Duodenal mucosa (tissue), 2 donors: Measurements from ENCODE around the gene LRRC19.
A peak's percentile ranks its signal among the peaks of the same experiment; 100 is the strongest.

Experiments used
- H3K27ac ChIP-seq: one replicate; pipeline ENCODE4 v1.7.0; 2013; ENCODE audit warnings: low read depth, low read length
- H3K27me3 ChIP-seq, 2 donors: one replicate each; pipeline ENCODE4 v1.7.0; 2013; ENCODE audit warnings: low read length in 2 of 2, control low read depth in 1 of 2; ENCODE audit not compliant: insufficient read depth in 2 of 2, control insufficient read depth in 1 of 2
- H3K36me3 ChIP-seq, 2 donors: one replicate each; pipeline ENCODE4 v1.7.0; 2013; ENCODE audit warnings: low read length in 2 of 2, control low read depth in 1 of 2; ENCODE audit not compliant: insufficient read depth in 2 of 2, control insufficient read depth in 1 of 2
- H3K4me1 ChIP-seq, 2 donors: one replicate each; pipeline ENCODE4 v1.7.0; 2013; ENCODE audit warnings: low read length in 2 of 2, control low read depth in 1 of 2; ENCODE audit not compliant: insufficient read depth in 2 of 2, control insufficient read depth in 1 of 2
- H3K4me3 ChIP-seq, 2 donors: one replicate each; pipeline ENCODE4 v1.7.0; 2013; ENCODE audit warnings: low read length in 2 of 2, low read depth in 1 of 2
- H3K9ac ChIP-seq, 2 donors: one replicate each; pipeline ENCODE4 v1.7.0; 2013; ENCODE audit warnings: low read length in 2 of 2, low read depth in 1 of 2
- H3K9me3 ChIP-seq, 2 donors: one replicate each; pipeline ENCODE4 v1.7.0; 2013; ENCODE audit warnings: low read length in 2 of 2, control low read depth in 1 of 2; ENCODE audit not compliant: control insufficient read depth in 1 of 2

LRRC19 gene

GRCh38 chr9:26956860-26957233 is 48.6 kb downstream of the LRRC19 start:
- Histone ChIP-seq H3K4me3 (peak overlapping the region; percentile 89), H3K27me3 (no peaks in the 10 kb centered on the region), H3K9me3 (no peaks in the 10 kb centered on the region), H3K9ac (peak overlapping the region; percentile 67 to 81), H3K27ac (no peak overlapping the region), H3K36me3 (no peaks in the 10 kb centered on the region), H3K4me1 (peaks cover 17 to 19% of the 10 kb centered on the region in 2 donors)

- peak within 1 kb of the TSS; percentile 77 for H3K27ac ChIP-seq
- no peaks in the 10 kb centered on the region for H3K36me3 ChIP-seq
- H3K9ac ChIP-seq: peak within 1 kb of the TSS; percentile 79 to 81
- H3K9me3 ChIP-seq: no peaks in the 10 kb centered on the region
- peaks cover 17 to 19% of the 10 kb centered on the region in 2 donors for H3K4me1 ChIP-seq
- peak within 1 kb of the TSS; percentile 89 for H3K4me3 ChIP-seq
- H3K27me3 ChIP-seq: no peaks in the 10 kb centered on the region
These were observed 49.3 kb downstream of the LRRC19 start, which contains the start of gene IFT74 for GRCh38 chr9:26955921-26956859. Gene IFT74, plus strand, starts transcription at chr9:26956412. Its CDS starts 5,556 bp downstream, at chr9:26961968.

- peak overlapping the region; percentile 89 for H3K4me3 ChIP-seq
- peaks cover 17 to 19% of the 10 kb centered on the region in 2 donors for H3K4me1 ChIP-seq
- peak overlapping the region; percentile 79 to 81 for H3K9ac ChIP-seq
- H3K36me3 ChIP-seq: no peaks in the 10 kb centered on the region
- H3K9me3 ChIP-seq: no peaks in the 10 kb centered on the region
- no peaks in the 10 kb centered on the region for H3K27me3 ChIP-seq
- H3K27ac ChIP-seq: peak overlapping the region; percentile 77
These were observed 50.1 kb downstream of the LRRC19 start for GRCh38 chr9:26955222-26955903.

- Histone ChIP-seq H3K9ac (no peak overlapping the region), H3K27ac (no peak overlapping the region)
These were observed 51.4 kb downstream of the LRRC19 start for GRCh38 chr9:26954050-26954508.

GRCh38 chr9:26951794-26952193 is 53.7 kb downstream of the LRRC19 start:
- no peak overlapping the region for H3K9ac ChIP-seq
- H3K4me1 ChIP-seq: peaks cover 13 to 14% of the 10 kb centered on the region in 2 donors
- no peaks in the 10 kb centered on the region for H3K9me3 ChIP-seq
- no peaks in the 10 kb centered on the region for H3K36me3 ChIP-seq
- no peak overlapping the region for H3K27ac ChIP-seq
- H3K27me3 ChIP-seq: no peaks in the 10 kb centered on the region
- no peak overlapping the region for H3K4me3 ChIP-seq

More at GRCh38 chr9:26954050-26954508, 51.4 kb downstream of the LRRC19 start:
- no peaks in the 10 kb centered on the region for H3K9me3 ChIP-seq
- H3K36me3 ChIP-seq: no peaks in the 10 kb centered on the region
- peaks cover 17 to 21% of the 10 kb centered on the region in 2 donors for H3K4me1 ChIP-seq
- no peak overlapping the region for H3K4me3 ChIP-seq
- no peaks in the 10 kb centered on the region for H3K27me3 ChIP-seq

- Histone ChIP-seq H3K36me3 (no peaks in the 10 kb centered on the region), H3K27me3 (no peaks in the 10 kb centered on the region), H3K4me3 (no peak overlapping the region), H3K4me1 (peaks cover 15 to 18% of the 10 kb centered on the region in 2 donors), H3K9ac (no peak overlapping the region), H3K27ac (no peak overlapping the region), H3K9me3 (no peaks in the 10 kb centered on the region)
These were observed 55.0 kb downstream of the LRRC19 start for GRCh38 chr9:26950521-26950920.

GRCh38 chr9:26949637-26950069 is 55.8 kb downstream of the LRRC19 start:
- Histone ChIP-seq H3K9ac (no peak overlapping the region), H3K4me3 (no peak overlapping the region), H3K27ac (no peak overlapping the region), H3K4me1 (peaks cover 9 to 15% of the 10 kb centered on the region in 2 donors), H3K36me3 (no peaks in the 10 kb centered on the region), H3K9me3 (no peaks in the 10 kb centered on the region), H3K27me3 (no peaks in the 10 kb centered on the region)

GRCh38 chr9:26947736-26948135 is 57.7 kb downstream of the LRRC19 start:
- no peaks in the 10 kb centered on the region for H3K9me3 ChIP-seq
- no peak overlapping the region for H3K27ac ChIP-seq
- peak overlapping the region; percentile 94 to 96 for H3K4me3 ChIP-seq
- peaks cover 0 to 6% of the 10 kb centered on the region in 2 donors for H3K36me3 ChIP-seq
- H3K4me1 ChIP-seq: peaks cover 9 to 15% of the 10 kb centered on the region in 2 donors
- peak overlapping the region; percentile 90 to 91 for H3K9ac ChIP-seq
- H3K27me3 ChIP-seq: no peaks in the 10 kb centered on the region

- Histone ChIP-seq H3K4me3 (peak within 1 kb of the TSS; percentile 94 to 96), H3K27ac (peak within 1 kb of the TSS; percentile 94), H3K36me3 (peaks cover 0 to 6% of the 10 kb centered on the region in 2 donors), H3K9ac (peak within 1 kb of the TSS; percentile 90 to 91), H3K27me3 (no peaks in the 10 kb centered on the region), H3K9me3 (no peaks in the 10 kb centered on the region), H3K4me1 (peaks cover 9 to 15% of the 10 kb centered on the region in 2 donors)
These were observed 58.4 kb downstream of the LRRC19 start, which contains the start of gene PLAA for GRCh38 chr9:26946753-26947727. Gene PLAA, minus strand, starts transcription at chr9:26947242. Its CDS starts 197 bp downstream, at chr9:26947045.
